Suprapubic skin (tissue), 4 donors: ENCODE measurements around the gene NEUROD2.
A peak's percentile ranks its signal among the peaks of the same experiment; 100 is the strongest.

Experiments
- EP300 ChIP-seq: sonication (generic); formaldehyde crosslinking; IDR thresholded peaks from one replicate; pipeline ENCODE4 v1.6.1; 2017; ENCODE audit warnings: antibody characterized with exemption
- POLR2AphosphoS5 ChIP-seq, 3 donors: sonication (generic); formaldehyde crosslinking; IDR thresholded peaks; one replicate each; pipeline ENCODE4 v1.6.1; 2017; ENCODE audit warnings: antibody characterized with exemption in 3 of 3
- TF ChIP-seq, protein P1 (sequence below), 2 donors: fragments of 200-600 bp in 1 of 2; fragments of 450-650 bp in 1 of 2; sonication (generic) in 1 of 2; IDR thresholded peaks; one replicate each; pipeline ENCODE4 v1.5.1; 2016 to 2019; ENCODE audit warnings: antibody characterized with exemption in 2 of 2, mild to moderate bottlenecking in 1 of 2, moderate library complexity in 1 of 2

DNA sequence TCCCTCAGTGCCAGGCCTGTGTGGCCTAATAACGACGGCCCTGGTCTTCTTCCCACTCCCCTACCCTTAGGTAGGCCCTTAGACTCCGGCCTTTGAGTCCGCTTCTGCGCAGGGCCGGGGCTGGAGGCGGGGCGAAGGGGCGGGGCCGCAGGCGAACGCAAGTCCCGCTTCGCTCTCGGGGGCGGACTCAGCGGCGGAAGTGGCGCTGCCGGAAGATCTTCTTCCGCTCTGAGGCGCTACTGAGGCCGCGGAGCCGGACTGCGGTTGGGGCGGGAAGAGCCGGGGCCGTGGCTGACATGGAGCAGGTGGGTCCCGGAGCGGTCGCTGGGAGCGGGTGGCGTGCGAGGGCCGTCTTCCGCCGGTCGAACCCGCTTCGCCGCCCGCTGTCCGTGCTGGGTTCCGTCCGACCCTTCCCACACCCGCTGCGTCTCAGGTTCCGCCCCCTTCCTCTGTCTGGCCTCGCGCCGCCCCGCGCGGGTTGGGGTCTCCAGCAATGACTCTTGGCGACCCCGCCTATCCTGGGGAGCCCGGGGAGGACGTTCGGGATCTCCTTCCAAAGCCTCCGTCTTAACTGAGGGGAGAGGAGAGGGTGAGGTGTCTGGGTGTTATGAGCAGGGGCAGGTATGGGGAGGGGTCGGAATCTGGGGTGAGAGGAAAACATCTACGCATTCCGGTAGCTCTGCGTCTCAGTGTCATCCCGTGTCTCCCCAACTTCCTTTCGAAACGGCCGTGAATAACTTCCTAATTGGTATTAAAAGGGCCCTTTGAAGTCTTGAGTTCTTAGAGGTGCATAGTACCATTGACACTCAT is 29.4 kb upstream of the NEUROD2 start, which contains the start of gene STARD3:
- TF ChIP-seq, protein P1, sequence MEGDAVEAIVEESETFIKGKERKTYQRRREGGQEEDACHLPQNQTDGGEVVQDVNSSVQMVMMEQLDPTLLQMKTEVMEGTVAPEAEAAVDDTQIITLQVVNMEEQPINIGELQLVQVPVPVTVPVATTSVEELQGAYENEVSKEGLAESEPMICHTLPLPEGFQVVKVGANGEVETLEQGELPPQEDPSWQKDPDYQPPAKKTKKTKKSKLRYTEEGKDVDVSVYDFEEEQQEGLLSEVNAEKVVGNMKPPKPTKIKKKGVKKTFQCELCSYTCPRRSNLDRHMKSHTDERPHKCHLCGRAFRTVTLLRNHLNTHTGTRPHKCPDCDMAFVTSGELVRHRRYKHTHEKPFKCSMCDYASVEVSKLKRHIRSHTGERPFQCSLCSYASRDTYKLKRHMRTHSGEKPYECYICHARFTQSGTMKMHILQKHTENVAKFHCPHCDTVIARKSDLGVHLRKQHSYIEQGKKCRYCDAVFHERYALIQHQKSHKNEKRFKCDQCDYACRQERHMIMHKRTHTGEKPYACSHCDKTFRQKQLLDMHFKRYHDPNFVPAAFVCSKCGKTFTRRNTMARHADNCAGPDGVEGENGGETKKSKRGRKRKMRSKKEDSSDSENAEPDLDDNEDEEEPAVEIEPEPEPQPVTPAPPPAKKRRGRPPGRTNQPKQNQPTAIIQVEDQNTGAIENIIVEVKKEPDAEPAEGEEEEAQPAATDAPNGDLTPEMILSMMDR (IDR thresholded peaks at IDR 0.05) = no peak
- TF ChIP-seq POLR2AphosphoS5 (IDR thresholded peaks at IDR 0.05) (peak in 2 of 3 donors; percentile 39 to 74), EP300 (no peak)
